ACHN (cell line): ENCODE measurements around the gene HMOX1.

Experiments
- DNase-seq: peaks from one replicate; pipeline ENCODE4 v3.0.0-alpha.2; 2015
- in situ Hi-C: cut with HindIII; loops from 2 replicates; pipeline ENCODE4 v1.10.0; 2017; ENCODE audit warnings: low sequenced_read_pairs, low pct_ligation_motif_present, low pct_unique_long_range_greater_than_20kb

Gene HMOX1

GRCh38 chr22:35443338-35443737 is 62.4 kb downstream of the HMOX1 start:
- in situ Hi-C loops = no loop called here
- no peak for DNase-seq
